HG03442 (cell line): ENCODE measurements around the gene PPA1.
"Not testable (repeated sequence)": the region's sequence is repeated elsewhere in the genome, so short reads cannot be mapped to it uniquely, and the experiment has no call there.

ENCODE experiments used
- ATAC-seq: cut with Tn5 transposase; IDR thresholded peaks from one replicate; pipeline ENCODE4 v1.9.1; 2021; ENCODE audit warnings: mild to moderate bottlenecking, moderate library complexity; ENCODE audit not compliant: unreplicated experiment

PPA1 gene

DNA sequence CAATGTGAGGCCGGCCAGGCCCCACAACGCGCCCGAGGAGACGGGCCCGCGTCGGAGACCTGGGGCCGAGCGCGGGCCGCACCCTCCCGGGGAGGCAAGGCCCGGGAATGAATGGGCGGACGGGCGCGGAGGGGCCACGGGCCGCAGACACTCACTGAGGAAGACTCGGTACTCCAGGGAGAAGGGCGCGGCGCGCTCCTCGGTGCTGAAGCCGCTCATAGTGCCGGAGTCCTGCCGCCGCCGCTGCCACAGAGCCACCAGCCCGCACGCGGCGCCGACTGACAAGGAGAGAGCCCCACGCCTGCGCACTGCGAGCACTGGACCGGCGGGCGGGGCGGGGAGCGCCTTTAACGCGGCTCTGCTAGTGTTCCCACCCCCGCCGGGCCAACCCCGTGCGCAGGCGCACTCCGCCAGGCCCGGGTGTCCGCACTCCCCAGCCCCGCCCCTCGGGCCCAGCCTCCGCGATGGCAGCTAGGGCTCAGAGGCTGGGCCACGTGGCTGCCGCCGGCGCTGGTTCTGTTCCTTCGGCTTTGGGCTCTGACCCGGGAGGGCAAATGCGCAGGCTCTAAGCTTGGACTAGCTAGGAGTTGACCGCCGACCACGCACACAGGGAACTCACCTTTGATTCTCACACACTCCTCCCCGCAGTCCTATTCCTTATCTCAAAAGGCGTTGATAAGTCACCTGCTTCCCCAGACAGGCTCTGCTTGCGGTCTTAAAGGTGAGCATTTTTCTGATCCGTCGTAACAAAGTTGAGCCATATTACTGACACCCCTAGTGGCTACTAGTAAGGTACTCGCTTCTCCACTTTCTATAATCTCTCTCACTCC lies at the start of gene PPA1:
Gene PPA1 (minus strand): TSS at position 321 of the 830 bp plus-strand sequence. CDS start 102 bp downstream, at position 219.
- ATAC-seq: peak; percentile 81

DNA sequence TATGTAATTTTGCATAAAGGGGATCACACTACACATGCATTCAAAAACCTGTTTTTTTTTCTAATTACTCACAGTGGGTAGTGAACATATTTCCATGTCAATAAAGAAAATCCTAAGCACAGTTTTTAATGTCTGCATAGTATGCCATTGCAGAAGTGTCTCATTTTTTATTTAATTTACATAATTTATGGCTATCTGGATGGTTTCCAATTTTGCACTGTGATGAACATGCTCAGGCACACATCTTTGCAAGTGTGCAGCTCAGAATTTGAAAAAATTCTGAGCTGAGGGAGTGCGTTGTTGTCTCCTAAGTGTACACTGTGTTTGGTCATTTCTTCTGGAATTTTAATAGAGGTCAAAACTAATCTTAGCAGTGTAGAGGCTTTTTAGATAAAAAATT lies 48.4 kb upstream of the PPA1 start:
- no peak for ATAC-seq

DNA sequence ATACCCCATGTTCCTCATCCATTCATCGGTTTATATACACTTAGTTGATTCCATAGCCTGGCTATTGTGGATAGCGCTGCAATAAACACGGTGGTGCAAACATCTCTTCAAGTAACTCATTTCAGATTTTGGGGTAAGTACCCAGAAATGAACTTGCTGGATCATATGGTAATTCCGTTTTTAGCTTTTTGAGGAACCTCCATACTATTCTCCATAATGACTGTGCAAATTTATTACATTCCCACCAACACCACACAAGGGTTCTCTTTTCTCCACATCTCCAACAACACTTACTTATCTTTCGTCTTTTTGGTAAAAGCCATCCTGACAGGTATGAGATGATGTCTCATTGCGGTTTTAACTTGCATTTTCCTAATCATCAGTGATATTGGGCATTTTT lies 46.9 kb upstream of the PPA1 start:
- ATAC-seq: no peak

DNA sequence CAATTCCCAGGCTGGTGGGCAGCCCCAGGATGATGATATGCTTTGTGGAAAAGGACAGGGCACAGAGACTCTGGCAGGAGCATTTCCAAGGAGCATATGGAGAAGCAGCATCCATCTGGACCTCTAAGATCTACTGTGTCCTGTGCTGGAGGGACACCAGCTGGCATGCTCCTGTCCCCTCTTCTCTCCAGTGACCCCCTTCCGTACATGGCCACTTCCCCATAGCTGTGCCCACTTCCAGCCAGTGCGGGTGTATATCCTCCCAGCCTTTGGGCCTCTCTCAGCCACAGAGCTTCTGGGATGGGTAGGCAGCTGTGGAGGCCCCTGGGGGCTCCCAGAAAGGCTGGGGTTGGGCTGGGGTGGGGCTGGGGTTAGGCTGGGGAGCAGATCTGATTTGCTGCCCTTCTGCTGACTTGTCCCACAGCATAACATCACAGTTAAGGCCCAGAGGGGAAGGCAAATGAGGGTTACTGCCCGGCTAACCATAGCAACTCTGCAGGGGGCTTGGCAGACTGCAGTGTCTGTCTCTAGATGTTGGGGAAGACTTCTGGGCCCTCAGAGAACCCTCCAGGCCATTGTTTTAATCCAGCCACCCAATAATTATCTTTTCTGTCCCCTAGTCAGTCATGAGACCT lies 44.3 kb upstream of the PPA1 start:
- no peak for ATAC-seq

DNA sequence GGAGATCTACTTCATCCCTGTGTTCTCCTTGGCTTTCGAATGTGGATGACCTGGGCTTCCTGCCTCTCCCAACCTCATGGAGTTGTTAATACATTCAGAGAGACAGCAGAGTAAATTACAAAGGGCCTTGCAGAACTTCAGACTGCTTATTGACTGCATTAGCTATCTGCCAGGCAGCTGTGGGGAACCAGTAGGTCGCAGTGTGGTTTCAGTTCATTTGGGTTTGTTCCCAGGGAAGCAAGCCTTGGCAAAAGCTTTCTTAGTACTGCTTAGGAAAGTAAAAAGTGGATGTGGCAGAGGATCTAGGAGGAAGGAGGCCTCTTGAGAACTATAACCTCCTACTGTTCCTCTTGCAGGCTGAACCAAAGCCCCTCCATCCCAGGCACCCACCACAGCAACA lies 41.4 kb upstream of the PPA1 start:
- ATAC-seq: no peak

DNA sequence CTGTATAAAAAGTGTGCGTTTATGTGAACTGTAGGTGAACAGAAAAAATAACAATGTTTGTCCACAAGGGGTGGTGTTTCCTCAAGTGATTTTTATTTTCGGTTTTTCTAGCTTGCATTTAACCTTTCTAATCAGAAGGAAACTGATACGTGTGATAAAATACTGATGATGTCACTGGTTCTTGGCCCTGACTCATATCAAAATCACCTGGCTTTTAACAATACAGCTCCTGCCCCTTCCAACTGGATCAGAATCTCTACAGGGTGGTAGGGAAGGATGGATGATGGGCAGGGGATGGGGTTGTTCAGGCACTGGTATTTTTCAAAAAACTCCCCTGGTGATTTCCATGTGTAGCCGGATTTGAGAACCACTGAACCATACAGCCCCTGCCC lies 39.7 kb upstream of the PPA1 start:
- ATAC-seq: peak; percentile 55

DNA sequence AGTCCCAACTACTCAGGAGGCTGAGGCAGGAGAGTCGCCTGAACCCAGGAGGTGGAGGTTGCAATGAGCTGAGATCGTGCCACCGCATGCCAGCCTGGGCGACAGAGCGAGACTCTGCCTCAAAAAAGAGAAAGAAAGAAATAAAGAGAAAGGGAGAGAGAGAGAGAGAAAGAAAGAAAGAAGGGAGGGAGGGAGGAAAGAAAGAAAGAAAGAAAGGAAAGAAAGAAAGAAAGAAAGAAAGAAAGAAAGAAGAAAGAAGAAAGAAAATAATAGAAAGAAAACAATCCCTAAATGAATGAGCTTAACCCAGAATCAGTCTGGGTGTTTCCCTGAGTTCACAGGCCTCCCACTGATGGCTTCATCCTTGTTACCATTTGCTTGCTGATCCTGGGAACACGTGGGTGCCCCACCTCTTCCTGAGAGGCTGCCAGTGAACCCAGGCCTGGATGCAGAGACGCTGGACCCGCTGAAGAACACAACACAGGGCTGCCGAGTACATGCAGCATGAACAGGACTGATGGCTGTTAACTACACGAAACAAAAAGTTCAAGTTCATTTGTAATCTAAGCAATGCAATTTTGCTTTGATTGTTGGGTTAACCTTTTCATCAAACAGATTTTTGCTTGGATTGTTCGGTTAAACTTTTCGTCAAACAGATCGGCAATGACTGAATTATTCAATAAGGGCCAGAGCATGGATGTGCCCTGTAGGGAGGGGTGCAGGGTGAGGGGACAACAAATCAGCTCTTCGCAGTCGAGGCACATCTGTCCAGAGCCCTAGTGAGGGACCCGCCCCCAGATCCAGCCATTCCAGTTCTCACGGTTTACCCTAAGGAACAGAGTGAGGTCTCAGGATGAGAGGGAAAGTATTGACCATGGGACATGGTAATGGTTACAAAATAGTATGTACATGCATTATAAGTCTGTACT lies 39.0 kb upstream of the PPA1 start:
- ATAC-seq: no peak

DNA sequence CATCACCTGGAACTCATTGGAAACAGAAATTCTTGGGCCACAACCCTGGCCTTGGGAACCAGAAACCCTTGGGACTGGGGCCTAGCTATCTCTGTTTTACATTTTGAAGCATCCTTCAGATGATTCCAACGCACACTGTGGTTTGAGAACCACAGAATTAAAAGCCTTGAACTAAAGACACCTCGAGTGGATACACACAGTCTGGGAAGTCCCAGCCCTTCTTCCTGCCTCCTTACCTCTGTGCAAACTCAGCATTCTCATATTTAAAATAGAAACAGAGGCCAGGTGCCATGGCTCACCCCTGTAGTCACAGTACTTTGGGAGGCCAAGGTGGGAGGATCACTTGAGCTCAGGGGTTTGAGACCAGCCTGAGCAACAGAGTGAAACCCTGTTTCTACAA lies 37.7 kb upstream of the PPA1 start:
- no peak for ATAC-seq

DNA sequence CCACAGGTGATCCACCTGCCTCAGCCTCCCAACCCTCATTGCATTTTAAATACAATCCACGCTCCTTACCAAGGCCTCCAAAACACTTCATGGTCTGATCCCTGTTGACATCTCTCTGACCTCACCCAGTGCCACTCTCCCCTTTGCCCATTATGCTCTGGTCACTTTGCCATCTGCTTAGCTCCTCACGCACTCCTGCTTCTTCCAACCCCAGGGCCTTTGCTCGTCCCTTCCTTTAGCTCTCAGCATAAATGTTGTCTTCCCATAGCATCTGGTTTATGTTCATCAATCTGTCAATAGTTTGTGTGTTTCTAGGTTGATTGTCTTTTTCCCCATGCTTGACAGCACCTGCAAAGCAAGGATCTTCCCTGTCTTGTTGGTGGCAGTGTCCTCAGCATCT lies 36.5 kb upstream of the PPA1 start:
- no peak for ATAC-seq

DNA sequence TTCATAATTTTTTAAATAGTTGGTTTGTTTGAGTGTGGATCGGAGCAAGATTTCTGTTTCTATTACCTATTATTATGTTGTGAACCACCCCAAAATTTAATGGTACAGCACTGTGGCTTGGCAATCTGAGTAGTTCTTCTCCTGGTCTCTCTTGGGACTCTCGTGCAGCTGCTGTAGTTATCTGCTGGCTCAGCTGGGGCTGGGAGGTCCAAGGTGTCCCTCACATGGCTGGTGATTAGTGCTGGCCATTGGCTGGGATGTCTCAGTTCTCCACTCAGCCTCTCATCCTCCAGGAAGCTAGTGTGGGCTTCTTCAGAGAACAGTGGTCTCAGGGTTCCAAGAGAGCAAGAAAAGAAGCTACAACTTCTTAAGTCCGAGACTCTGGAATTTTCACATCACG lies 35.1 kb upstream of the PPA1 start:
- no peak for ATAC-seq

DNA sequence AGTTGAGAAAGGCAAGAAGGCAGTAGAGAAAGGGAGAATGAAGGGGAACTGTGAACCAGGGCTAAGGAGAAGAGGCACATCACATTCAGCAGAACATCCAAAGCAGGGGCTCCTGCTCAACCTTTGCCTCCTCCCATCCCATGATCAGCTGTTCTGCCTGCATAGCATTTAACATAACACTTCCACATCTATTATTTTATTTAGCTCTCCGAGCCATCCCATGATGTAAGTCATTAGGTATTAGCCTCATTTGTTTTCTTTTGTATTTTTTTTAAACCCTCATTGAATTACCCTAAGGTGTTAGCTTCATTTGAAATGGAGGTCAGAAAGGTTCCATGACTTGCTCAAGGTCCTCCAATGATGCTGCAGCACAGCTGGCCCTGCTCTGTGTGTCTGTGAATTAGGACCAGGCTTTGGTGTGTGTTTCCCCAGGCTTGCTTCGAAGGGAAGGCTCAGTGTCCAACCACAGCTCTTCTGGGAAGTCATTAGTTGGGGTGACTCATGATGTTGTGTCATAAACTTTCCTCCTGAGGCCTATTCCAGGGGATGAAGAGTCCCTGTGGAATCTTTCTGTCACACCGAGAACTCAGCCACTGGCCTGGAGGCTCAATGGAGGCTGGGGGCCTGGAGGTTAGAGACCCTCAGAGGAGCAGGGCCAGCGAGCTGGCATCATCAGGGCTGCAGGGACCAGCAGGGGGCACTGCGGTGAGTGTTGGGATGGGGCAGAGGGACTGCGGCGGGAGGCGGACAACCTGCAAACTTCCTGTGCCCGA lies 34.1 kb upstream of the PPA1 start:
- no peak for ATAC-seq

DNA sequence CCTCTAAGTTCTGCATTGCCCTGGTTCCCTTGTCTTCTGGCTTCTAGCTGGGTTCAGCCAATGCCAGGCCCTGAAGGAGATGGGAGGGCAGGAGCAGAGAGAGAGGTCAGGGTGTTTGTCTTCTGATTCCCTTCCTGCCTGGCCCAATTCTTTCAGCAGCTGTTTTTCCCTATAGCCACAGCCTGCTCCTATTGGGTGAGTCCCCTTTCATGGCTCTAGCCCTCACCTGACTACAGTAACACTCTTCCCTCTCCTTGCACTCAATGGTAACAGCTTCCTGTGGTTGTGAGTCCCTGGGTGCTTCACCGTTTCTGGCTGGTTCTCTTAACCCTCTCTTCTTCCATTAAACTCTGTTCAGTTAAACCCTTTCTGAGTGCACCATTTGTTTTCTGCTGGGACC lies 33.5 kb upstream of the PPA1 start:
- ATAC-seq: no peak

DNA sequence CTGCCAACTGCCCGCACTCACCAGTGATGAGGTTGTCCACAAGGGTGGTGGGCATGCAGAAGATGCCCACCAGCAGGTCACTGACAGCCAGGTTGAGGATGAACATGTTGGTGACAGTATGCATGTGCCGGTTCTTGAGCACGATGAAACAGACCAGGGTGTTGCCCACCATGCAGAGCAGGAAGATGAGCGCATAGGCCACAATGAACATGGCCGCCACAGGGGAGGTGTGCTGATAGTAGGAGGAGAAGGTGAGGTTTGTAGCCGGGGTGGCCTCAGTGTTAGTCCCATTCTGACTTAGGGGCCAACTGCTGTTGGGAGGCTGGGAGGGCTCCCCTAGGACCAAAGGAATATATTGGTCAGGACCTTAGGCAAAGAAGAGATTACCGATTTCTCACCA lies 32.8 kb upstream of the PPA1 start:
- ATAC-seq: no peak

DNA sequence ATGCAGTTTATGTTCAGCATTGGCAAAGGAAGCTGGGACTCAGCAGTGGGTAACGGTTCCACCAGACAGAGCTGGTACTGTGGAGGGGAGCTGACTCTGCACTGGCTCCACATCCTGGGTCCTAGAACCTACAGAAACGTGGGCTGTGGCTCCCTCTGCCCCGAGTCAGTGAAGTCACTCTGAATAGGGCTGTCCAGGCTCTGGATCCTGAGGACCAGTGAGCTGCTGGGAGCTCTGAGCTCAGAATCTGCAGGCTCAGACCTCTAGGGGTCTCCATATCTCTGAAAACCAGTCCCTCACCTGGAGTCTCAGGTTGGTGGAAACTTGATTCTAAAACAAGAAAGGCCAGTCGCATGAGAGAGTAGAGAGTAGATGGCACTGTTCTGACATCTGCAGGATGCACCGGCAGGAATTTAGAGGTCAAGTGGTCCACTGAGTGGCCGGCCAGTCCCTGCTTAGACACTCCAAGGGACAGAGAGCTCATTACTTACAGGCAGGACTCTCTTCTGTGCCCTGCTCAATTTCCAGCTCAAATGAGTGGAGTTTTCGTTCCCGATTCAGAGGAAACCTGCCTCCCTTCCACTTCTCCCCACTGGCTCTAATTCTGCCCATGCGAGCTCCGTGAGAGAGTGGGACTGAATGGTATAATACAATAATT lies 31.9 kb upstream of the PPA1 start:
- ATAC-seq: no peak

DNA sequence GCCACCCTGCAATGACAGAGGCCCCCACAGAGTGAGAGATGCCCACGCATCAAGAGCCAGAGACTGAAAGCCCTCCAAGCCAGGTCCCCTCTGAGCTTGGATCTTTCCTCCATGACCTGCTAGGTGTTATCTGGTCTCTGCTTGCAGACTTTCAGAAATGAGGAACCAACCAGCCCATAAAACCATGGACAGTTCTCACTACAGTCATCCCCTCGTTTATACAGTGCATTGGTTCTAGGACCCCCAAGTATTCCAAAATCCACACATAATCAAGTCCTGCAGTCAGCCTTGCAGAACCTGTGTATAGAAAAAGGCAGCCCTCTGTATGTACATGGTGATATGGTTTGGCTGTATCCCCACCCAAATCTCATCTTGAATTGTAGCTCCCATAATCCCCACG lies 27.5 kb upstream of the PPA1 start:
- ATAC-seq: no peak

DNA sequence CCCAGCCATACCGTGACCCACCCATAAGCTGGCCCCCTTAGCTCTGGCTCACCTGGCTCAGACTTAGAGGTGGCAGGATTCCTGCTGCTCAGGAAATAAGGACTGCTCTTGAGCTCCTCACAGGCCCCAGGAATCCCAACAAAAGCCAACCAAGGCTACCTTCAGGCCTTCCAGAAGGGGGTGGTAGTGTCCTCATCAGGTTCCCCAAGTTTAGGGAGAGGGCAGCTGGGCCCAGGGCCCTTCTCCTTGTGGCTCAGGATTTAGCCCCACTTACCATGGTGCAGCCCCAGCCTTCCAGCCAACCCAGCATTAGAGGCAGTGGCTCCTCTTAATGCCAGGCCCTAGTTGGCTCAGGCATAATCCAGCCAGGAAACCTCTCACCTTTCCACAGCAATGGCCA lies 27.0 kb upstream of the PPA1 start:
- ATAC-seq: no peak

DNA sequence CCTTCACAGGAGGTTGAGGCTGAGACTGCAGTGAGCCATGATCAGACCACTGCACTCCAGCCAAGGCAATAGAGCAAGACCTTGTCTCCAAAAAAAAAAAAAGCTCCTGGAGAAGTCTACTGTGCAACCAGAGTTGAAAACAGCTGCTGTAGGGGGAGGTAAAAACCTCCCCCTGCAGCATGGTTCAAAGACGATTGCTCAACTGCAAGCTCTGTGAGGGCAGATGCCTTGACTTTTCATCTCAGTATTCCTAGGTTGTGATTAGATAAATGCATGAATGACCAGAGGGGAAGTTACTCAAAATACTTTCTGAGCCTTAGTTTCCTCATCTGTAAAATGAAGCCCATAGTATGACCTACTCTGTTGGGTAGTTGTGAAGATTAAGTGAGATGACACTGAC lies 25.0 kb upstream of the PPA1 start:
- no peak for ATAC-seq

DNA sequence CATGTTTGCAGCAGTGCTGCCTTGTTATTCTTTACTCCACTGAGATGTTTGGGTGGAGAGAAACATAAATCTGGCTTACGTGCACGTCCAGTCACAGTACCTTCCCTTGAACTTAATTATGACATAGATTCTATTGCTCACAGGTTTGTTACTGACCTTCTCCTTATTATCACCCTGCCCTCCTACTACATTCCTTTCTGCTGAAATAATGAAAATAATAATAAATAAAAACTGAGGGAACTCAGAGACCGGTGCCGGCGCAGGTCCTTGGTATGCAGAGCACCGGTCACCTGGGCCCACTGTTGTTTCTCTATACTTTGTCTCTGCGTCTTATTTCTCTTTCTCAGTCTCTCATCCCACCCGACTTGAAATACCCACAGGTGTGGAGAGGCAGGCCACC lies 24.6 kb upstream of the PPA1 start:
- ATAC-seq: not testable (repeated sequence)

DNA sequence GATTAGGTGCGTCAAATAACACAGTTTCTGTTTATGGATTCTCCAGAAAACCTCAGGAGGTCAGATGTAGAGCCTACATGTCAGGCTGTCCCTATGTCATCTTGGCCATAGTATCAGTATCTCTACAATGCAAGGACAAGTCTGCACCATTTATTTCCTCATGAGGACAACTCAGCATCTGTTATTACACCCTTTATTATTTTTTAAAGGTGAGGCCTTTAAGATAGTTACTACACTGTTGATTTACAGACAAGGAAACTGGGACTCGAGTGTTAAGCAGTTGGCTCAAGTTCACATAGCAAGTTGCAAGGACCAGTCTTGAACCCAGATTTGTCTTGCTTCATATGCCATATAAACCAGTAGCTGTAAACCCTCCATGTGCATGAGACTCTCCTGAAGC lies 23.2 kb upstream of the PPA1 start:
- no peak for ATAC-seq
